CD4-positive, alpha-beta T cell treated with Interleukin-6 for 4 hours (primary cell): ENCODE results near the gene LBHD1.
A peak's percentile ranks its signal among the peaks of the same experiment; 100 is the strongest.
"Not testable (repeated sequence)": the region's sequence is repeated elsewhere in the genome, so short reads cannot be mapped to it uniquely, and the experiment has no call there.

Experiments
- DNase-seq: peaks from one replicate; pipeline ENCODE4 v3.0.0-alpha.2; 2020; ENCODE audit warnings: mixed read lengths

LBHD1 gene

GRCh38 chr11:62671608-62672389 lies at the start of gene LBHD1, which contains the start of gene UQCC3:
TSS of gene LBHD1 (minus strand) at chr11:62672267. CDS start at chr11:62670031, 2,236 bp downstream.
TSS of gene UQCC3 (plus strand) at chr11:62671673. CDS start at chr11:62671746, 73 bp downstream.
- DNase-seq: peak; percentile 75

- no peak for DNase-seq
These were observed 47.4 kb upstream of the LBHD1 start for GRCh38 chr11:62719302-62719978.

- DNase-seq: no peak
These were observed 44.7 kb upstream of the LBHD1 start for GRCh38 chr11:62716816-62717215.

- no peak for DNase-seq
These were observed 44.1 kb upstream of the LBHD1 start for GRCh38 chr11:62716206-62716605.

GRCh38 chr11:62715150-62716130 lies 43.4 kb upstream of the LBHD1 start:
- no peak for DNase-seq

- DNase-seq: no peak
These were observed 41.3 kb upstream of the LBHD1 start for GRCh38 chr11:62713343-62713742.

DNA sequence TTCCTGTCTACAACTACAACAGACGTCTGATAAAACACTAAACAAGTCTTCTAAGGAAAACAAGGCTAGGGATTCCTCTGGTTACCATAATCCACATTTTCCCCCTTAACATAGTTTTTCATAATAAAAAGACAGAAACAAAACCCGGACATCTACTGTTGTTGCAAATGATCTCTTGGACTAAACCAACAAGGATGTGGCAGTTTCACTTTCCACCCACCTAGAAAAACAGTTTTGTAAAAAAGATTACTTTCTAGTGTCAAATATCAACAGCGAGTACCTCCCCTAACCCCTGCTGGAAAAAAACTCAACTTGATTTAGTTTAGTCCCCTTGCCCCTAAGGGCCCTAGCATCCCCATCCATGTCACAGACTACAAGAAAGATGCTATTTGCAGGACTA lies 40.8 kb upstream of the LBHD1 start:
- DNase-seq: no peak

DNA sequence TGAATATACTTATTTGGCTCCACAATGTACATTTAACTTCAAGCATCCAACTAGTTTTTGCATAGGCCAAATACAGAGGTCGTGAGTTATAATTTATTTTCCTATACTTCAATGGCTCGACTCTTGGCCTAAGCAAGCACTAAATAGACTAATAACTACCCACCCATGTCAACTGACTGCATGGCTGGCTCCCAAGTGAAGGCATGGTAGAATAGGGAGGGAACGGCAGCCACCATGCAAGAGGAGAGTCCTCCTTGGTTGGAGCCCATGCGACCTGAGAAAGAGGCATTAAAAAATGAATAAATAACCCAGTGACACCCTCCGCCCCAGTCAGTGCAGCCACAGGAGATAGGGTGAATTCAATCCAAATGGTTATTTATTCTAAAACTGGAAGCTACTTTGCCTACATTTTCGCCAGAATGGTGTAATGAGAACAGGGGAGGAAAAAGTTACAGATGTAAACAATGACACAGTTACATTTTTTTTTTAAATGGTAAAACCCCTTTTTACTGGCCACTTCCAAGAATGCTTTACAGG lies 40.3 kb upstream of the LBHD1 start:
- no peak for DNase-seq

- DNase-seq: peak; percentile 36
These were observed 37.9 kb upstream of the LBHD1 start for GRCh38 chr11:62710001-62710345.

DNA sequence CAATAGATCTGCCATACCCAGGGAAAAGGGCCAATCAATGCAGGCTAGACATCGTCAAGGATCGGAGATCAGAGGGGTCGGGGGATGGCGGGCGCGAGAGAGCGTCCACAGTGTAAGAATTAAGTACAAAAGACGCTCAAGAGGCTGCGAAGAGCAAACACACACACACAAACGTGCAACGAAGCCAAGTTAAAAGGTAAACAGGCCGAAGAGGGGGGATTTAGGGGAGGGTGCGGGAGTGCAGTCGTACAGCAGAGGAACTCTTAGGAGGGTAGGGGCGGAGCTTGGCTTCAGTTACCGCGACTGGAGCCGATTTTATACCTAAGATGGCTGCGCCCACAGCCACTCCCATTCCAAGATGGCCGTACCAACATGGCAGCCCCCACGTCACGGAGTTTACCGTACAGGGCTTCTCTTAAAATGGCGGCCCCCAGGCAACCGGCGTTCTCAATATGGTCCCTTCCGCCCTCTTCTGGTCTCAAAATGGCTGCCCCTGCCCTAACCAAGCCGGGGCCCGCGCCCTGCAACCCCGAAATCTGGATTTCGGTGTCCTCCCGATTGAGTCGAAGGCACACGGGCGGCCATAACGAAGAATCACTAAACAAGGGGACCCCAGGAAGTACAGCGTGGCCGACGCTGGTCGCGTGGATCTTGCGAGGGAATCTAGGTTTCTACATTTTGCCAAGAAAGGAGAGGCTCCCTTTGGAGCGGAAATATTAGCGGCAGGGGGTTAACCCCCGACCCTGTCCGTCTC lies 37.4 kb upstream of the LBHD1 start:
- peak; percentile 98 for DNase-seq

DNA sequence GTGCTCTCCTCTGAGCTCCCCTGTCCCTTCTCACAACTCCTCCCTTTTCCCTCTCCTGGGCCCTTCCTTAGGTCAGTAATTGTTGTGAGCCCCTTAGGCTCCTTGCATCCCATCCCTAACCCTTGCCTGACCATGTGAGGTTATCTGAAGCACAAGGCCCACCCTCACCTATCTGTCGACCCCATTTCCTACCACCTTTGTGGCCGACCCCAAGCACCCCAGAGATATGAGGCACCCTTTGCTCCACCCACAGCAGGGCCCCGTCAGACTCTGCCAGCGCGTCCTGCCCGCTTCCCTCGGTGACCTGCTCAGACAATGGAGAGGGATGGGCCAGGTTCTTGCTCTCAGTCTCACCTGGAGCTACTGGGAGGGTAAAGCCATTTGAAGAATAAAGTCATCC lies 36.7 kb upstream of the LBHD1 start:
- DNase-seq: peak; percentile 72

GRCh38 chr11:62708392-62708791 lies 36.3 kb upstream of the LBHD1 start:
- no peak for DNase-seq

DNA sequence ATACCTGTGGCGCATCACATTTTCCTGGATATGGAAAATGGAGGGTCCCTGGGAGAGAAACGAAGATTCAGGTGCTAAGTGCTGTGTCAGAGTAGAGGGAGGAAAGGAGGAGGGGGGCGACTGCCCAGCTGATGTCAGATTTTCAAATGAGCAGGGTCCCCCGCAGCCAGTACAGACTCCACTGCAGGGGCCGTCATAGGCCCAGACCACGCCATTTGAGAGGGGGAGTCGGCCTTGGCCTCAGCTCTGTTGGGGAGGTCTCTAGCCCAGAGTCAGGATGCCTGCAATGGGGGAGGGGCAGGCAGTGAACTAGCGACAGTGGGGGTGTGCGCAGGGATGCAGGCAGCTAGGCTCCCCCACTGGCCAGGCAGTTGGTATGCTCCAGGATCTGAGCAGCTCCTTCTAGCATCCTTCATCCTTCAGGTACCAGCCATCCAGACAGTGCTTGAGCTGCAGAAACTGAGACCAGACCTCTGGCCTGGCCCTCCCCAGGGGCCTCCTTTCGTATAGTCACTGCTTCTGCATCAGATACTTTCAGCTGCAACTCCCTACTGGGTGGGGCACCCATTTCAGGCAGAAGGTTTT lies 35.3 kb upstream of the LBHD1 start, which contains the start of the genes BSCL2 and GNG3:
Gene BSCL2 (minus strand): TSS at position 148 of the 585 bp plus-strand sequence. CDS start 229 bp downstream, outside the sequence.
Gene GNG3 (plus strand): TSS at position 400 of the 585 bp plus-strand sequence. CDS start 620 bp downstream, outside the sequence.
- DNase-seq: no peak

DNA sequence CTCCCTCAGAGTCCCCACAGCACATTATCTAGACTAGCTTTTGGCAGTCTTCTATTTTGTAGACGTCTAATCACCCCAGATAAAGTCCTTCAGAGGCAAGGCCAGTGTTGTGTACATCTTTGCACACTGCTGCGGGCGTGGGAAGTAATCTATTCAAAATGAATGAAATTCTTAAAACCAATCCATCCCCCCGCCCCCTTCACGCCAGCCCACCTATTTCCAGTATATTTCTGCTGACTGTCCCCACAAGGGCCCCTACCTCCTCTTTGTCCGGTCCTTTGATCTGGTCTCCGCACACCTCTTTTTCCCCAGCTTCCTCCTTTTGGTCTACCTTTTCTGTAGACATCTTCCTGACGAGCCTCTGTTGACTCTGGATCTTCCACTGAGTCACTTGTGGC lies 34.8 kb upstream of the LBHD1 start:
- DNase-seq: no peak

GRCh38 chr11:62705880-62706849 lies 34.1 kb upstream of the LBHD1 start:
- peak; percentile 95 for DNase-seq

- no peak for DNase-seq
These were observed 33.3 kb upstream of the LBHD1 start for GRCh38 chr11:62705413-62705812.

DNA sequence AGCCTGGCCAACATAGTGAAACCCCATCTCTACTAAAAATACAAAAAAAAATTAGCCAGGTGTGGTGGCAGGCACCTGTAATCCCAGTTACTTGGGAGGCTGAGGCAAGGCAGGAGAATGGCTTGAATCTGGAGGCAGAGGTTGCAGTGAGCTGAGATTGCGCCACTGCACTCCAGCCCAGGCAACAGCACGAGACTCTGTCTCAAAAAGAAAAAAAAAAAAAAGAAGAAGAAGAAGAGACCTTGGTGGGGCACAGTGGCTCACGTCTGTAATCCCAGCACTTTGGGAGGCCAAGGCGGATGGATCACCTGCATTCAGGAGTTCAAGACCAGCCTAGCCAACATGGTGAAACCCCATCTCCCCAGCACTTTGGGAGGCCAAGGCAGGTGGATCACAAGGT lies 31.9 kb upstream of the LBHD1 start:
- not testable (repeated sequence) for DNase-seq

DNA sequence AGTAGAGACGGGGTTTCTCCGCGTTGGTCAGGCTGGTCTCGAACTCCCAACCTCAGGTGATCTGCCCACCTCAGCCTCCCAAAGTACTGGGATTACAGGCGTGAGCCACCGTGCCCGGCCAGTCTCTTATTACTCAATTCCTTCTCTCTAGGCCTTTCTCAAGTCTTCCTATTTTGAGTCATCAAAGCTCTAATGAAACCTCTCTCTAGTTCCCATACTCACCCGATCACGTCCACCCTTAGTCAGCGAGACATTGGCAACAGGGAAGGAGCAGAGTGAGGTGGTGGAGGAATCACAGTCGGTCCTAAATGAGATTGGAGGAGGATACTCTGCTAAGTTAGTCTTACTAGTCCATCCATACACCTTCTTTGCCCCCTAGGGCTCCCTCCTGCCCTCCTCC lies 30.2 kb upstream of the LBHD1 start:
- no peak for DNase-seq

- peak; percentile 88 for DNase-seq
These were observed 22.5 kb upstream of the LBHD1 start for GRCh38 chr11:62694455-62695167.
